Measurements from ENCODE around the gene FRMPD1. TPM values are rescaled to one million over a fixed set of nuclear protein-coding genes. Genes with fewer than 3 reads are reported as not detected.

FRMPD1 gene
- polyA plus RNA-seq, 2 of the 4 experiments (the other 2 are of a cell fraction), result 0.01 TPM; not detected in 1

- no peak overlapping the region for H3K27ac ChIP-seq
- H3K4me1 ChIP-seq, result no peaks in the 10 kb centered on the region
- WGBS (ENCODE audit: missing lambda C conversion rate), result 67% methylated on average over 12 of the region's 12 CpGs
- H3K4me3 ChIP-seq, result no peak overlapping the region
- no peak for DNase-seq (ENCODE audit: low read depth in 1 of 2, low spot score in 1 of 2)
- H3K9me3 ChIP-seq, result no peaks in the 10 kb centered on the region
- POLR2A ChIA-PET, result interaction anchor here (0.6 kb wide), 1 partner anchor 51 kb away, joined by 5 read pairs; no protein-coding TSS in a partner anchor
- no peak for ATAC-seq
- CTCF ChIA-PET, result interaction anchor here (0.8 to 2.5 kb wide), 3 partner anchors 8 to 30 kb away, joined by 6 to 8 read pairs (median 7); no protein-coding TSS in a partner anchor
- H3K4me2 ChIP-seq, result no peak overlapping the region
- TF ChIP-seq ZFP36 (IDR thresholded peaks at IDR 0.05; ENCODE audit: borderline replicate concordance, partially characterized antibody) (no peak), HES2 (IDR thresholded peaks at IDR 0.05) (no peak), HEYL (CRISPR knock-in tag; IDR thresholded peaks at IDR 0.05) (no peak)
- FAIRE-seq, result no peak
These were observed 25.0 kb upstream of the FRMPD1 start for GRCh38 chr9:37625758-37626147.

GRCh38 chr9:37626708-37627292 is 24.0 kb upstream of the FRMPD1 start:
- DNase-seq (ENCODE audit: low read depth in 1 of 2, low spot score in 1 of 2) (no peak), FAIRE-seq (no peak), ATAC-seq (no peak)
- WGBS (ENCODE audit: missing lambda C conversion rate), result 72% methylated on average over 5 of the region's 5 CpGs
- no peaks in the 10 kb centered on the region for H3K4me1 ChIP-seq
- H3K27ac ChIP-seq, result no peak overlapping the region
- H3K9me3 ChIP-seq, result no peaks in the 10 kb centered on the region
- no peak overlapping the region for H3K4me3 ChIP-seq
- TF ChIP-seq TFCP2L1 (CRISPR knock-in tag; IDR thresholded peaks at IDR 0.05) (no peak), MAFK (IDR thresholded peaks at IDR 0.05; ENCODE audit: partially characterized antibody) (peak; percentile 92), HMGXB4 (CRISPR knock-in tag; IDR thresholded peaks at IDR 0.05; ENCODE audit: borderline replicate concordance) (no peak), ZFP36 (IDR thresholded peaks at IDR 0.05; ENCODE audit: borderline replicate concordance, partially characterized antibody) (no peak), BCL3 (IDR thresholded peaks at IDR 0.05) (no peak)
- H3K4me2 ChIP-seq, result no peak overlapping the region
- CTCF ChIA-PET, result interaction anchor here (0.6 to 1.2 kb wide), 3 partner anchors 24 to 766 kb away, joined by 3 to 6 read pairs (median 3); partner anchors contain the start of gene FRMPD1
- POLR2A ChIA-PET, result no interaction called here

- CTCF ChIA-PET, result no interaction called here
- Histone ChIP-seq H3K27ac (no peak overlapping the region), H3K4me1 (no peaks in the 10 kb centered on the region), H3K9me3 (no peaks in the 10 kb centered on the region), H3K4me3 (no peak overlapping the region), H3K4me2 (no peak overlapping the region)
- TF ChIP-seq USF2 (IDR thresholded peaks at IDR 0.05), result peak; percentile 23; the same call in 1 of the 2 replicates
- TF ChIP-seq HEYL (CRISPR knock-in tag; IDR thresholded peaks at IDR 0.05), result no peak
- WGBS (ENCODE audit: missing lambda C conversion rate), result 67% methylated on average over 4 of the region's 4 CpGs
- FAIRE-seq (no peak), DNase-seq (ENCODE audit: low read depth in 1 of 2, low spot score in 1 of 2) (no peak), ATAC-seq (no peak)
- POLR2A ChIA-PET, result no interaction called here
These were observed 18.3 kb upstream of the FRMPD1 start for GRCh38 chr9:37632479-37632878.

GRCh38 chr9:37635808-37636207 is 14.9 kb upstream of the FRMPD1 start:
- no peak for FAIRE-seq
- ChIA-PET CTCF (no interaction called here), POLR2A (no interaction called here)
- DNase-seq (ENCODE audit: low read depth in 1 of 2, low spot score in 1 of 2), result no peak
- no peak overlapping the region for H3K4me3 ChIP-seq
- no peaks in the 10 kb centered on the region for H3K9me3 ChIP-seq
- H3K4me2 ChIP-seq, result no peak overlapping the region
- WGBS (ENCODE audit: missing lambda C conversion rate), result 67% methylated on average over 13 of the region's 16 CpGs
- H3K27ac ChIP-seq, result no peak overlapping the region
- no peaks in the 10 kb centered on the region for H3K4me1 ChIP-seq
- no peak; a peak in 1 of 6 replicates for ATAC-seq
- TF ChIP-seq KDM1A (IDR thresholded peaks at IDR 0.05; ENCODE audit: low read depth), result no peak
- TF ChIP-seq EHF (CRISPR knock-in tag; IDR thresholded peaks at IDR 0.05), result no peak
- TF ChIP-seq TFCP2L1 (CRISPR knock-in tag; IDR thresholded peaks at IDR 0.05), result no peak
- no peak for TF ChIP-seq PHF8 (IDR thresholded peaks at IDR 0.05; ENCODE audit: borderline replicate concordance, low read depth)
- TF ChIP-seq CHD2 (IDR thresholded peaks at IDR 0.05; ENCODE audit: low read length, partially characterized antibody), result no peak
- no peak for TF ChIP-seq SMC3 (IDR thresholded peaks at IDR 0.05)
- TF ChIP-seq CTCF (IDR thresholded peaks at IDR 0.05), result no peak
- no peak for TF ChIP-seq NFE2L2 (conservative IDR thresholded peaks at IDR 0.05; ENCODE audit: low read length)
- no peak for TF ChIP-seq HOXB13 (CRISPR knock-in tag; IDR thresholded peaks at IDR 0.05; ENCODE audit: low read depth)
- no peak for TF ChIP-seq HDAC2 (IDR thresholded peaks at IDR 0.05)
- TF ChIP-seq CHD4 (IDR thresholded peaks at IDR 0.05; ENCODE audit: borderline replicate concordance), result no peak
